NT2/D1 (cell line): ENCODE results near the gene BMI1.
"Not testable (repeated sequence)": the region's sequence is repeated elsewhere in the genome, so short reads cannot be mapped to it uniquely, and the experiment has no call there.

Experiments used
- DNase-seq: peaks from one replicate; pipeline ENCODE4 v3.0.0-alpha.2; 2011; ENCODE audit warnings: low read depth, low spot score
- H3K27me3 ChIP-seq: 2 replicates; pipeline ENCODE4 v1.6.0; 2011; ENCODE audit warnings: mild to moderate bottlenecking; ENCODE audit not compliant: insufficient read length, insufficient read depth
- H3K36me3 ChIP-seq: 2 replicates; pipeline ENCODE4 v1.6.1; 2011; ENCODE audit warnings: mild to moderate bottlenecking, low read length, mixed read lengths; ENCODE audit not compliant: insufficient read depth, insufficient read length
- H3K4me1 ChIP-seq: 2 replicates; pipeline ENCODE4 v1.5.1; 2011; ENCODE audit not compliant: insufficient read depth, insufficient read length
- H3K4me3 ChIP-seq: 2 replicates; pipeline ENCODE4 v1.5.1; 2011; ENCODE audit warnings: low read depth; ENCODE audit not compliant: insufficient read length
- H3K9ac ChIP-seq: 2 replicates; pipeline ENCODE4 v1.6.0; 2011; ENCODE audit warnings: low read depth; ENCODE audit not compliant: insufficient read length
- H3K9me3 ChIP-seq: 2 replicates; pipeline ENCODE4 v1.5.1; 2011; ENCODE audit warnings: mild to moderate bottlenecking, low read length; ENCODE audit not compliant: insufficient read depth
- SUZ12 ChIP-seq: IDR thresholded peaks from 2 replicates; pipeline ENCODE4 v1.6.1; 2011; ENCODE audit not compliant: insufficient read length, insufficient read depth; ENCODE audit errors: extremely low read depth
- YY1 ChIP-seq: IDR thresholded peaks from 2 replicates; pipeline ENCODE4 v1.6.1; 2011; ENCODE audit not compliant: insufficient read length, insufficient read depth
- ZNF274 ChIP-seq: IDR thresholded peaks from 2 replicates; pipeline ENCODE4 v1.6.1; 2011; ENCODE audit warnings: mild to moderate bottlenecking, low read depth, low read length

Gene BMI1

GRCh38 chr10:22345301-22346095, 24.6 kb downstream of the BMI1 start, which contains the start of gene SPAG6:
SPAG6 (plus strand) TSS chr10:22345496; CDS start chr10:22345612, 116 bp downstream.
- H3K9me3 ChIP-seq = no peaks in the 10 kb centered on the region
- peaks cover 72% of the 10 kb centered on the region for H3K27me3 ChIP-seq
- no peaks in the 10 kb centered on the region for H3K36me3 ChIP-seq
- H3K4me3 ChIP-seq = peak within 1 kb of the TSS; percentile 35
- no peaks in the 10 kb centered on the region for H3K4me1 ChIP-seq
- TF ChIP-seq ZNF274 (no peak), YY1 (no peak), SUZ12 (no peak)
- no peak within 1 kb of the TSS for H3K9ac ChIP-seq
- DNase-seq = no peak

DNA sequence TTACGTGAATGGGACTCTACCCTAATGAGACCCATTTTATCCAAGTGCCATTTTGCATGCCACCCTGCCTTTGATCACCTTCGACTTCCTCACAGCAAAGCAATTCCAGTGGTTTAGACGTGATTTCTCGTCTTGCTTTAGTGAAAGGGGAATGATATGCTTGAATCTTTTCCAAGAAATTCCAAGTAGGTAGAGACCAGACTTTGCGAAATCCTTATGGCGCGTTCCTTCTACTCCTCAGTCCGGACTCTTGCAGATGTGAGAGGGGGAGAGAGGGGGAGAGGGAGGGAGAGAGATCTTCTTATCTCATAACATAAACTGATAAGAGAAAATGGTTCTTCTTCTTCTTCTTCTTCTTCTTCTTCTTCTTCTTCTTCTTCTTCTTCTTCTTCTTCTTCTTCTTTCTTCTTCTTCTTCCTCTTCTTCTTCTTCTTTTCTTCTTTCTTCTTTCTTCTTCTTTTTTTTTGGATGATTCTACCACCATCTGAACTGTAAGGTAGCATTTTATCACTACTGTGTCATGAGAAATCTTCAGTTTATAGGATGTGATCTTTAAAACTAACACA, 25.3 kb downstream of the BMI1 start:
- TF ChIP-seq YY1 (no peak), SUZ12 (no peak), ZNF274 (no peak)

GRCh38 chr10:22349755-22350154, 28.9 kb downstream of the BMI1 start:
- H3K36me3 ChIP-seq = no peaks in the 10 kb centered on the region
- no peak for DNase-seq
- H3K4me3 ChIP-seq = no peak overlapping the region
- no peaks in the 10 kb centered on the region for H3K9me3 ChIP-seq
- H3K9ac ChIP-seq = no peak overlapping the region
- TF ChIP-seq ZNF274 (no peak), YY1 (no peak)
- H3K27me3 ChIP-seq = peaks cover 29% of the 10 kb centered on the region
- H3K4me1 ChIP-seq = no peaks in the 10 kb centered on the region

More for the DNA sequence above, 25.3 kb downstream of the BMI1 start:
- Histone ChIP-seq H3K9ac (no peak overlapping the region), H3K36me3 (no peaks in the 10 kb centered on the region), H3K4me1 (no peaks in the 10 kb centered on the region), H3K9me3 (no peaks in the 10 kb centered on the region), H3K4me3 (no peak overlapping the region), H3K27me3 (peaks cover 65% of the 10 kb centered on the region)
- no peak for DNase-seq

DNA sequence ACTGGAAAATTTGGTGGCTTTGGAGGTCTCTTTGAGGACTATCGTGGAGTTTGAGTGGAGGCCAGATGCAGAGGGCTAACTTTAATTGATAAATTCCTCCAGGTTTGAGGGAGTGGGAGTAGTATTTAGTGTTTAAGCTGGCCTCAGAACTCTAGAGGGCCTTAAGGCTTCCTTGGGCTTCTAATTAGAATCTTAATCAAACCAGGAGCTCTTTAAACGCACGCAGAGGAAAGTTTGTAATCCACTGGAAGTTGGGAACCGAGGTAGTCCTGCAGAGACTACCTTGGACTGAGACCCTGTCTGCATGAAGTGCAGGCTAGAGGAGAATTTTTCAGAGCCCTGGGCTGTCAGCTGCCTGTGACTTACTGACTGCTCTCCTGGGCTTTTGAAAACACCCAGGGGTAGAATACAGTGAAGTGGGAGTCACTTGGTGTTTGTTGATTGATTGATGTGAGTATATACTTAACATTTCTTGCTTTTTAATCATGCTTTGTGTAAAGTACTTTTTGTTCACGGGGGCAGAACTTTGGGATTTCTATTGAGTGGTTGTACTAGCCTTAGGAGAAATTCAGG, 30.3 kb downstream of the BMI1 start:
- Histone ChIP-seq H3K9me3 (no peaks in the 10 kb centered on the region), H3K36me3 (no peaks in the 10 kb centered on the region), H3K27me3 (peaks cover 15% of the 10 kb centered on the region), H3K4me3 (no peak overlapping the region), H3K4me1 (no peaks in the 10 kb centered on the region), H3K9ac (no peak overlapping the region)
- DNase-seq = no peak
- no peak for TF ChIP-seq SUZ12
- no peak for TF ChIP-seq YY1
- no peak for TF ChIP-seq ZNF274

DNA sequence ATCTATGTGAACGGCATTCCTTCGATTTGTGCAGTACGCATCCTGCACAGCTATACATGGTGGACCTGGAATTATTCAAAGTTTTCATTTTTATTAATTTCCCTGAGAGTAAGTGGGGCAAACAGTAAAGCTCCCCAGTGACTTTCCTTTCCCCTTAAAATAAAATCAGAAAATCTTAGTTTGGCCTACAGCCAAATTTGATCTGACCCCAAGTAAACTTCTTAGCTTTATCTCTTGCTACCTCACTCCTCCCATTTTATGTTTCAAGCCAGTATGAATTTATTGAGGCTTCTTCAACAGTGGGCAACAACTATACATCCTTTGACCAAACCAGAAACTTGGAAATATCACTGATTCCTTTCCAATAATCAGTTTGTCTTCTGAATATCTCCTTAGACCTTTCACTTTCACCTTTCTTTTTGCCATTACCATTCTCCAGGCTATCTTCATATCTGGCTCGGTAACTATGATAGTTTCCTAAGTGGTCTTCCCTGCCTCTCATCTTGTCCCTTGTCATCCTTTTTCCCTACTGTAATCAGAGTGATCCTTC, 35.5 kb downstream of the BMI1 start:
- H3K9me3 ChIP-seq = no peaks in the 10 kb centered on the region
- H3K27me3 ChIP-seq = no peaks in the 10 kb centered on the region
- H3K4me1 ChIP-seq = no peaks in the 10 kb centered on the region
- no peak overlapping the region for H3K9ac ChIP-seq
- H3K36me3 ChIP-seq = no peaks in the 10 kb centered on the region
- TF ChIP-seq ZNF274 (no peak), SUZ12 (no peak), YY1 (no peak)
- H3K4me3 ChIP-seq = no peak overlapping the region
- DNase-seq = no peak

DNA sequence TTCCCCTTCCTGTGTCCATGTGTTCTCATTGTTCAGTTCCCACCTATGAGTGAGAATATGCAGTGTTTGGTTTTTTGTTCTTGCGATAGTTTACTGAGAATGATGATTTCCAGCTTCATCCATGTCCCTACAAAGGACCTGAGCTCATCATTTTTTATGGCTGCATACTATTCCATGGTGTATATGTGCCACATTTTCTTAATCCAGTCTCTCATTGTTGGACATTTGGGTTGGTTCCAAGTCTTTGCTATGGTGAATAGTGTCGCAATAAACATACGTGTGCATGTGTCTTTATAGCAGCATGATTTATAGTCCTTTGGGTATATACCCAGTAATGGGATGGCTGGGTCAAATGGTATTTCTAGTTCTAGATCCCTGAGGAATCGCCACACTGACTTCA, 36.9 kb downstream of the BMI1 start:
- H3K36me3 ChIP-seq, H3K9me3 ChIP-seq, H3K27me3 ChIP-seq, DNase-seq, H3K4me3 ChIP-seq, H3K9ac ChIP-seq, H3K4me1 ChIP-seq: not testable (repeated sequence)

- DNase-seq = no peak
- no peaks in the 10 kb centered on the region for H3K9me3 ChIP-seq
- no peak overlapping the region for H3K4me3 ChIP-seq
- no peaks in the 10 kb centered on the region for H3K36me3 ChIP-seq
- TF ChIP-seq YY1 (no peak), ZNF274 (no peak), SUZ12 (no peak)
- no peak overlapping the region for H3K9ac ChIP-seq
- no peaks in the 10 kb centered on the region for H3K27me3 ChIP-seq
- H3K4me1 ChIP-seq = no peaks in the 10 kb centered on the region
Observed at GRCh38 chr10:22363305-22363704, 42.4 kb downstream of the BMI1 start.
